Astrocyte (in vitro differentiated cells and primary cell): ENCODE data around the gene TRIM59. TPM values are rescaled to one million over a fixed set of nuclear protein-coding genes. Genes with fewer than 3 reads are reported as not detected.
A peak's percentile ranks its signal among the peaks of the same experiment; 100 is the strongest.

ENCODE experiments used
- DNase-seq: peaks from one replicate; pipeline ENCODE4 v3.0.0-alpha.2; 2010; ENCODE audit warnings: low read depth
- FAIRE-seq: peaks from 2 replicates; lab custom pipeline; 2011; peaks lifted over from hg19 to GRCh38; lab: Jason Lieb, UNC
- H2AFZ ChIP-seq: 2 replicates; pipeline ENCODE4 v1.6.0; 2012; ENCODE audit warnings: low read depth, low read length, inconsistent platforms
- H3K27ac ChIP-seq: 2 replicates; pipeline ENCODE4 v1.5.1; 2011; ENCODE audit warnings: low read depth, low read length, inconsistent platforms
- H3K27me3 ChIP-seq: 2 replicates; pipeline ENCODE4 v1.6.0; 2011; ENCODE audit warnings: low read length, inconsistent platforms; ENCODE audit not compliant: insufficient read depth
- H3K36me3 ChIP-seq: 2 replicates; pipeline ENCODE4 v1.5.1; 2011; ENCODE audit warnings: low read length, inconsistent platforms; ENCODE audit not compliant: insufficient read depth
- H3K4me1 ChIP-seq: 2 replicates; pipeline ENCODE4 v1.5.1; 2011; ENCODE audit warnings: low read length, inconsistent platforms; ENCODE audit not compliant: insufficient read depth
- H3K4me2 ChIP-seq: 2 replicates; pipeline ENCODE4 v1.6.0; 2012; ENCODE audit warnings: low read length, inconsistent platforms
- H3K4me3 ChIP-seq: 2 replicates; pipeline ENCODE4 v1.5.1; 2011; ENCODE audit warnings: low read depth, mild to moderate bottlenecking, low read length, inconsistent platforms; ENCODE audit not compliant: insufficient read depth
- H3K79me2 ChIP-seq: 2 replicates; pipeline ENCODE4 v1.6.0; 2012; ENCODE audit warnings: mild to moderate bottlenecking, low read length, inconsistent platforms; ENCODE audit not compliant: insufficient read depth
- H3K9ac ChIP-seq: 2 replicates; pipeline ENCODE4 v1.6.0; 2012; ENCODE audit warnings: mild to moderate bottlenecking, low read length, inconsistent platforms
- H3K9me3 ChIP-seq: 2 replicates; pipeline ENCODE4 v1.5.1; 2012; ENCODE audit warnings: low read depth, mild to moderate bottlenecking, low read length, inconsistent platforms; ENCODE audit not compliant: insufficient read depth
- H4K20me1 ChIP-seq: 2 replicates; pipeline ENCODE4 v1.6.0; 2012; ENCODE audit warnings: low read length, inconsistent platforms; ENCODE audit not compliant: insufficient read depth
- H3K27ac Mint-ChIP-seq: one replicate; pipeline ENCODE4 v1.8.0; 2021; ENCODE audit warnings: mild to moderate bottlenecking, mixed read lengths; ENCODE audit not compliant: unreplicated experiment
- H3K27me3 Mint-ChIP-seq: one replicate; pipeline ENCODE4 v1.8.0; 2021; ENCODE audit warnings: low read depth, mixed read lengths; ENCODE audit not compliant: unreplicated experiment
- H3K36me3 Mint-ChIP-seq: one replicate; pipeline ENCODE4 v1.8.0; 2021; ENCODE audit warnings: low read depth, mixed read lengths; ENCODE audit not compliant: unreplicated experiment
- H3K4me1 Mint-ChIP-seq: one replicate; pipeline ENCODE4 v1.8.0; 2021; ENCODE audit warnings: low read depth, mixed read lengths; ENCODE audit not compliant: unreplicated experiment
- H3K4me3 Mint-ChIP-seq: one replicate; pipeline ENCODE4 v1.8.0; 2021; ENCODE audit warnings: mild to moderate bottlenecking, moderate library complexity, mixed read lengths; ENCODE audit not compliant: unreplicated experiment
- H3K9me3 Mint-ChIP-seq: one replicate; pipeline ENCODE4 v1.8.0; 2021; ENCODE audit warnings: mild to moderate bottlenecking, mixed read lengths; ENCODE audit not compliant: unreplicated experiment
- CTCF ChIP-seq: IDR thresholded peaks from 2 replicates; pipeline ENCODE4 v1.5.1; 2011; ENCODE audit warnings: low read depth, mild to moderate bottlenecking, inconsistent platforms, low read length, moderate library complexity; ENCODE audit not compliant: insufficient read depth
- EZH2 ChIP-seq: IDR thresholded peaks from 2 replicates; pipeline ENCODE4 v1.6.1; 2012; ENCODE audit warnings: mild to moderate bottlenecking, low read length, inconsistent platforms; ENCODE audit not compliant: insufficient read depth
- total RNA-seq: library from RNA; stranded (reverse); gene quantifications from 2 replicates; pipeline ENCODE4 v1.2.1, GENCODE V29; 2021

TRIM59 gene
- total RNA-seq, 1 donor from 2014 or later, result 20.6 TPM

- H2AFZ ChIP-seq, result no peak overlapping the region
- peaks cover 3% of the 10 kb centered on the region for H4K20me1 ChIP-seq
- TF ChIP-seq EZH2 (no peak), CTCF (no peak)
- no peak for FAIRE-seq
- no peaks in the 10 kb centered on the region for H3K9me3 ChIP-seq
- no peak for DNase-seq
- no peak overlapping the region for H3K27ac ChIP-seq
- H3K4me2 ChIP-seq, result no peak overlapping the region
- no peak overlapping the region for H3K27ac Mint-ChIP-seq
- H3K36me3 ChIP-seq, result no peaks in the 10 kb centered on the region
- H3K4me3 Mint-ChIP-seq, result no peak overlapping the region
- peaks cover 2% of the 10 kb centered on the region for H3K36me3 Mint-ChIP-seq
- H3K9ac ChIP-seq, result no peak overlapping the region
- peaks cover 15% of the 10 kb centered on the region for H3K4me1 Mint-ChIP-seq
- peaks cover 14% of the 10 kb centered on the region for H3K4me1 ChIP-seq
- H3K27me3 ChIP-seq, result no peaks in the 10 kb centered on the region
- H3K27me3 Mint-ChIP-seq, result no peaks in the 10 kb centered on the region
- peaks cover 3% of the 10 kb centered on the region for H3K9me3 Mint-ChIP-seq
- H3K79me2 ChIP-seq, result peaks cover 28% of the 10 kb centered on the region
- H3K4me3 ChIP-seq, result no peak overlapping the region
These were observed 2.0 kb upstream of the TRIM59 start for GRCh38 chr3:160451602-160452001.

GRCh38 chr3:160450846-160451245 lies 1.3 kb upstream of the TRIM59 start:
- peak; percentile 90 for DNase-seq
- Histone ChIP-seq H3K27me3 (no peaks in the 10 kb centered on the region), H3K9ac (peak overlapping the region; percentile 90), H3K4me2 (peak overlapping the region; percentile 91), H3K36me3 (no peaks in the 10 kb centered on the region), H3K4me3 (peak overlapping the region; percentile 93), H3K79me2 (peaks cover 35% of the 10 kb centered on the region), H3K9me3 (no peaks in the 10 kb centered on the region), H3K4me1 (peaks cover 14% of the 10 kb centered on the region), H2AFZ (no peak overlapping the region), H4K20me1 (peaks cover 6% of the 10 kb centered on the region), H3K27ac (peak overlapping the region; percentile 90)
- TF ChIP-seq EZH2 (no peak), CTCF (peak; percentile 9)
- Mint-ChIP-seq H3K27me3 (no peaks in the 10 kb centered on the region), H3K27ac (peak overlapping the region; percentile 96), H3K36me3 (peaks cover 4% of the 10 kb centered on the region), H3K4me3 (peak overlapping the region; percentile 96), H3K4me1 (peaks cover 16% of the 10 kb centered on the region), H3K9me3 (peaks cover 3% of the 10 kb centered on the region)
- FAIRE-seq, result no peak

- Mint-ChIP-seq H3K9me3 (peaks cover 3% of the 10 kb centered on the region), H3K4me1 (peaks cover 16% of the 10 kb centered on the region), H3K36me3 (peaks cover 8% of the 10 kb centered on the region), H3K27ac (peak overlapping the region; percentile 96), H3K27me3 (no peaks in the 10 kb centered on the region), H3K4me3 (peak overlapping the region; percentile 96)
- Histone ChIP-seq H3K4me2 (peak overlapping the region; percentile 91), H3K9ac (peak overlapping the region; percentile 90), H3K9me3 (no peaks in the 10 kb centered on the region), H3K79me2 (peaks cover 53% of the 10 kb centered on the region), H3K4me1 (peaks cover 14% of the 10 kb centered on the region), H3K27me3 (no peaks in the 10 kb centered on the region), H4K20me1 (peaks cover 7% of the 10 kb centered on the region), H3K36me3 (peaks cover 6% of the 10 kb centered on the region), H3K27ac (peak overlapping the region; percentile 90), H3K4me3 (peak overlapping the region; percentile 93), H2AFZ (peak overlapping the region; percentile 82)
- DNase-seq, result peak; percentile 27
- TF ChIP-seq CTCF (no peak), EZH2 (no peak)
- no peak for FAIRE-seq
These were observed 546 bp downstream of the TRIM59 start for GRCh38 chr3:160448845-160449635.
